HG03108 (cell line): ENCODE data around the gene KCNMB2.
"Not testable (repeated sequence)": the region's sequence is repeated elsewhere in the genome, so short reads cannot be mapped to it uniquely, and the experiment has no call there.

Experiments used
- ATAC-seq: cut with Tn5 transposase; IDR thresholded peaks from one replicate; pipeline ENCODE4 v1.9.1; 2021; ENCODE audit warnings: moderate library complexity; ENCODE audit not compliant: unreplicated experiment

Gene KCNMB2

GRCh38 chr3:178849199-178849910 is 313.1 kb downstream of the KCNMB2 start:
- no peak for ATAC-seq

DNA sequence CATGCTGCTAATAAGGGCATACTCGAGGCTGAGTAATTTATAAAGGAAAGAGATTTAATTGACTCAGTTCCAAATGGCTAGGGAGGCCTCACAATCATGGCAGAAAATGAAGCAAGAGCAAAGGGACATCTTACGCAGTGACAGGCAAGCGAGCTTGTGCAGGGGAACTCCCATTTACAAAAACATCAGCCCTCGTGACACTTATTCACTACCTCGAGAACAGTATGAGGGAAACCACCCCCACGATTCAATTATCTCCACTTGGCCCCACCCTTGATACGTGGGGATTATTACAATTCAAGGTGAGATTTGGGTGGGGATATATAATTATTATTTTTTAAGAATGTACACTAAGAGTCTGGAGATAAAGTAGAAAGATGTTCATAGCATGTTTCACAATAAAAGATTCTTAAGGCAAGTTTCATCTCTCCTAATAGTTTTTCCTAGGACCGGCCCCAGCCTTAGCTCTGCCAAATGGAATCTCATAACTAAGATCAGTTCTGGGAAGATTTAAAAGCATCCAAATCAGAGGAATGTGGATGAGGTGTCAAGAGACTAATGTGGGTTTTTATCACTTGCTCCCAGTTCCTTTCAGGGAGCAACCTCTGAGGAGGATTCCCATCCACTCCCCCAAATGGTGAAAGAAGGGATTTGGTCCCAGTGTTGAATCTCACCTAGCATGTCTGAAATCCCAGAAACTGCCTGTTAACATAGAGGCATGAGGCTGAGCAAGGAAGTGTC is 314.4 kb downstream of the KCNMB2 start:
- ATAC-seq, result no peak

GRCh38 chr3:178851564-178851963 is 315.3 kb downstream of the KCNMB2 start:
- no peak for ATAC-seq

- no peak for ATAC-seq
These were observed 320.6 kb downstream of the KCNMB2 start for GRCh38 chr3:178856804-178857203.

- ATAC-seq, result no peak
These were observed 323.1 kb downstream of the KCNMB2 start for GRCh38 chr3:178859386-178859785.

- ATAC-seq, result not testable (repeated sequence)
These were observed 323.7 kb downstream of the KCNMB2 start for GRCh38 chr3:178859900-178860436.

DNA sequence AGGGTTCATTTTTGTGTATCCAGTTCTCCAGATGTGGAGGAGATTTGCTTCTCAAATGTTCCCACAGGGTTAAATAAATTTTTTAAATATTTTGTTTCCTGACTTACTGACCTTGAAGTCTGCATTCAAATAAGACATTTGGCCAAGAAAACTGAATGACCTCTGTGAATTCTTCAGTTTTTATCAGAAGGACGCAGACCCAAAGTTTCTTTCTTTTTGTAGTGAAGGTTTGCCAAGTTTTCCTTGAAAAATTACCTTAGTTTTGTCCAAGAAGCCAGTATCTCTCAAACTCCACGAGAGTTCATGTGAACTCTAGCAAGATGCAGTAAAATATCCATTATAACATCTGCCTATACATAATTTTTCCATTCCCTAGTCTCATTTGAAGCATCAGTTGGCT is 332.4 kb downstream of the KCNMB2 start:
- no peak for ATAC-seq

DNA sequence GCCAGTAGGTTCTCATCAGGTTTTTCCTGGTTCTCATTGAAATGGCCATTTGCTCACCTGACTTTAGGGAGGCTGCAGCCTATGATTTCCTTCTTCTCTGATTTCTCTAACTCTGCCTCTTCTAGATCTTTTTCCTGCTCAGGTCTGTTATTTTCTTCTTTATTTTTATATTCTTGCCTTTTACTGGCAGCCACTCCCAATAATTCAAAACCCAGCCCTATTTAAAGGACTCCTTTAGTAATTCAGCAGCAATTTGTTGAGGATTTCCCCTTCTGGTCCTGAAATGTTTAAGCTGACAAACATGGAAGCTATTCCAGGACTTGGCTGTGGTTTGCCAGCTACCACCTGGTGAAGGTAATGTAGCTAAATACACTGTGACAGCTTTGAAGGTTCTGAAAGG is 333.8 kb downstream of the KCNMB2 start:
- ATAC-seq, result no peak

DNA sequence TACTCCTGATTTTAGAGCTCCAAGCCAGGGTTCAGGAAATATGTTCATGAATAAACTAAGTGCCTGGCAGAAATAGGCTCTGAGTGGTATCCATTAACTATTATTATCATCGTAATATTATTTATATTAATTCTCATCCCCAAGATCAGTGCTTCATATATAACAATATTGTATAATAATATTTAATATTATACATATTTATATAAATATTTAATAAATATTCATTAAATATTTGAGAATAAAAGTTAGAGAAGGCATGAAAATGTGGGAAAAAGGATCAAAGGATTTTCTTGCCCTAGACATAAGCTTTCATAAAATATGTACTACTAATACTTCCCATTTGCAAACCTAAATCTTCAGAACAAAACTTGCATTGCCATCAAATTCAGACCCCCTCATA is 338.9 kb downstream of the KCNMB2 start:
- ATAC-seq, result no peak

- no peak for ATAC-seq
These were observed 339.6 kb downstream of the KCNMB2 start for GRCh38 chr3:178875836-178876235.

DNA sequence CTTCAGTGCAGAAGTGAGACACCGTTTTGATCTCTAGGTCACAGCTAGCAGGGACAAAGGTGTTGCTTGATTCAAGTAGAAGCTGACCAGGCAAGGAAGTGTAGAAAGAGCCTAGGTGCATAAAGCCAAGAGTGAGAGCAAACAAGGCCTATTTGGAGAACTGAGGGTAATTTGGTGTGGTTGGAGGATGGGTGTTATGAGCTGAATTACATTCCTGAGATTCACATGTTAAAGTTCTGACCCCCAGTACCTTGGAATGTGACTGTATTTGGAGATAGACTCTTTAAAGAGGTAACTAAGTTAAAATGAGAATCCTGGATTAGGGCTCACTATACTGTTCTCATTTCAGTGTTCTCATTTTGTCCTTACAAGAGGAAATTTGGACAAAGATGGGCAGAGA is 344.0 kb downstream of the KCNMB2 start:
- ATAC-seq, result no peak
